Measurements from ENCODE around the gene XPO1.
"Not testable (repeated sequence)": the region's sequence is repeated elsewhere in the genome, so short reads cannot be mapped to it uniquely, and the experiment has no call there.

The XPO1 gene, protein sequence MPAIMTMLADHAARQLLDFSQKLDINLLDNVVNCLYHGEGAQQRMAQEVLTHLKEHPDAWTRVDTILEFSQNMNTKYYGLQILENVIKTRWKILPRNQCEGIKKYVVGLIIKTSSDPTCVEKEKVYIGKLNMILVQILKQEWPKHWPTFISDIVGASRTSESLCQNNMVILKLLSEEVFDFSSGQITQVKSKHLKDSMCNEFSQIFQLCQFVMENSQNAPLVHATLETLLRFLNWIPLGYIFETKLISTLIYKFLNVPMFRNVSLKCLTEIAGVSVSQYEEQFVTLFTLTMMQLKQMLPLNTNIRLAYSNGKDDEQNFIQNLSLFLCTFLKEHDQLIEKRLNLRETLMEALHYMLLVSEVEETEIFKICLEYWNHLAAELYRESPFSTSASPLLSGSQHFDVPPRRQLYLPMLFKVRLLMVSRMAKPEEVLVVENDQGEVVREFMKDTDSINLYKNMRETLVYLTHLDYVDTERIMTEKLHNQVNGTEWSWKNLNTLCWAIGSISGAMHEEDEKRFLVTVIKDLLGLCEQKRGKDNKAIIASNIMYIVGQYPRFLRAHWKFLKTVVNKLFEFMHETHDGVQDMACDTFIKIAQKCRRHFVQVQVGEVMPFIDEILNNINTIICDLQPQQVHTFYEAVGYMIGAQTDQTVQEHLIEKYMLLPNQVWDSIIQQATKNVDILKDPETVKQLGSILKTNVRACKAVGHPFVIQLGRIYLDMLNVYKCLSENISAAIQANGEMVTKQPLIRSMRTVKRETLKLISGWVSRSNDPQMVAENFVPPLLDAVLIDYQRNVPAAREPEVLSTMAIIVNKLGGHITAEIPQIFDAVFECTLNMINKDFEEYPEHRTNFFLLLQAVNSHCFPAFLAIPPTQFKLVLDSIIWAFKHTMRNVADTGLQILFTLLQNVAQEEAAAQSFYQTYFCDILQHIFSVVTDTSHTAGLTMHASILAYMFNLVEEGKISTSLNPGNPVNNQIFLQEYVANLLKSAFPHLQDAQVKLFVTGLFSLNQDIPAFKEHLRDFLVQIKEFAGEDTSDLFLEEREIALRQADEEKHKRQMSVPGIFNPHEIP (N-terminal part only)

DNA sequence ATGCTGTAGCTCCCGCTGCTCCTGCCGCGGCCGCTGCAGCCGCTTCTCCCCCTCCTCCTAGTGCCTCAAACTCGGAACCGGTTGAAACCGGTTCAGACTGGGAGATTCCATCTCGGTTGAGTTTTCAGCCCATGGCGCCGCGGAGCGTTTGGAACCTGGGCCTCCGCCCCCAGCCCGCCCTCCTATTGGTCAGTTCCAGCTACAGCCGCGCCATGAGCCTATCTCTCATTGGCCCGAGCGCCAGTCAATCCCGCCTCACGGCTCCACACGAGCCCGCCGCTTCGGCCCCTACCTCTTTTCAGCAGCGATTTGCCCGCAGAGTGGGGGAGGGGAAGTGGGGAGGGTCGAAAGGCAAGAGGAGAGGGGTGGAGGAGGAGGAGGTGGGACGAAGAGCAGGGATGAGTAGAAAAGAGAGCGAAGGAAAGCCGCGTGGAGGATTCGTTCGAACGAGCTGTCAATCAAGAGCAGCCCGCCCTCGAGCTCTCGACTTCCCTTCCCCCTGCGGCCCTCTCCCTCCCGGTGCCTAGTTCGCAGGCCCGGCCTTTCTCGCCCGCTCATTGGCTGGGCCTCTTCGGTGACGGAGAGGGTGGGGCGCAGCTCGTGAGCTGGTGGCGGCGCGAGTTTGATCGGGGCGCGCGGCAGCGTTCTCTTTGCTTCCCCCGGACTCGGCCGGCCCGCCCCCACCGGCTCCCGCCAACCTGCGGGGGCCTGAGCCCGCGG, at the start of gene XPO1:
XPO1 (minus strand) TSS at position 157 of the 720 bp plus-strand sequence. CDS start 4,459 bp downstream, outside the sequence.
- Histone ChIP-seq H3K36me3 (ENCODE audit: insufficient read depth, low read length) (no peaks in the 10 kb centered on the region), H3K4me1 (ENCODE audit: insufficient read depth, low read length) (peaks cover 28% of the 10 kb centered on the region), H3K27ac (ENCODE audit: low read depth, low read length) (peak within 1 kb of the TSS; percentile 97), H3K9me3 (ENCODE audit: low read length) (no peaks in the 10 kb centered on the region), H3K4me3 (ENCODE audit: low read depth in 1 of 2, low read length in 2 of 2) (peak within 1 kb of the TSS; percentile 70 to 88), H3K9ac (ENCODE audit: low read length) (peak within 1 kb of the TSS; percentile 71), H3K27me3 (ENCODE audit: control insufficient read depth in 1 of 2, insufficient read depth in 2 of 2, low read length in 2 of 2) (no peaks in the 10 kb centered on the region)

- H3K4me3 ChIP-seq (ENCODE audit: low read depth in 1 of 2, low read length in 2 of 2); H3K9me3 ChIP-seq (ENCODE audit: low read length); H3K27ac ChIP-seq (ENCODE audit: low read depth, low read length); H3K9ac ChIP-seq (ENCODE audit: low read length); H3K4me1 ChIP-seq (ENCODE audit: insufficient read depth, low read length); H3K27me3 ChIP-seq (ENCODE audit: control insufficient read depth in 1 of 2, insufficient read depth in 2 of 2, low read length in 2 of 2); H3K36me3 ChIP-seq (ENCODE audit: insufficient read depth, low read length): not testable (repeated sequence)
Observed at GRCh38 chr2:61586928-61587327, 48.8 kb upstream of the XPO1 start.

DNA sequence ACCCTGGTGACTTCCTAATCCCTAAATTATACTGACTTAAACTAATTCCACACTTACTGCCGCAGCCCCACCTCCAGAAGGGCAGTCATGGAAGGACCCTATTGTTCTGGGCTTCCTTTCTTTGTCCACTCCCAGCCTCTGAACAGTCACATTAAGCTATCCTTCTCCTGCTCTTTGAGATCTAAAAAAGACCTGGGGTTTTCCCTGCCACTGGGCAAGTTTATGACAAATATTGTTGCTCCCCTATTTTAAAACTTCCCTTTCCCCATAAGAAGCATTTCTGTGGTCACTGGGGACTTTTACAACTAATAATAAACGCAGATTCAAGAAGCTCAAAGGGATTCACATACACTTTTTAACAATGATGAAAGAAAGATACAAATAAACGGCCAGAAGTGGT, 47.2 kb upstream of the XPO1 start:
- Histone ChIP-seq H3K27ac (ENCODE audit: low read depth, low read length) (no peak overlapping the region), H3K36me3 (ENCODE audit: insufficient read depth, low read length) (no peaks in the 10 kb centered on the region), H3K9me3 (ENCODE audit: low read length) (no peaks in the 10 kb centered on the region), H3K9ac (ENCODE audit: low read length) (no peak overlapping the region), H3K4me3 (ENCODE audit: low read depth in 1 of 2, low read length in 2 of 2) (no peak overlapping the region), H3K4me1 (ENCODE audit: insufficient read depth, low read length) (no peaks in the 10 kb centered on the region), H3K27me3 (ENCODE audit: control insufficient read depth in 1 of 2, insufficient read depth in 2 of 2, low read length in 2 of 2) (no peaks in the 10 kb centered on the region)

GRCh38 chr2:61584368-61584767, 46.2 kb upstream of the XPO1 start:
- not testable (repeated sequence) for H3K4me3 ChIP-seq (ENCODE audit: low read depth in 1 of 2, low read length in 2 of 2); H3K36me3 ChIP-seq (ENCODE audit: insufficient read depth, low read length); H3K27ac ChIP-seq (ENCODE audit: low read depth, low read length); H3K9me3 ChIP-seq (ENCODE audit: low read length); H3K9ac ChIP-seq (ENCODE audit: low read length); H3K27me3 ChIP-seq (ENCODE audit: control insufficient read depth in 1 of 2, insufficient read depth in 2 of 2, low read length in 2 of 2); H3K4me1 ChIP-seq (ENCODE audit: insufficient read depth, low read length)

GRCh38 chr2:61582165-61582564, 44.0 kb upstream of the XPO1 start:
- H3K4me1 ChIP-seq (ENCODE audit: insufficient read depth, low read length): no peaks in the 10 kb centered on the region
- no peaks in the 10 kb centered on the region for H3K9me3 ChIP-seq (ENCODE audit: low read length)
- H3K9ac ChIP-seq (ENCODE audit: low read length): no peak overlapping the region
- H3K4me3 ChIP-seq (ENCODE audit: low read depth in 1 of 2, low read length in 2 of 2): no peak overlapping the region
- H3K27me3 ChIP-seq (ENCODE audit: control insufficient read depth in 1 of 2, insufficient read depth in 2 of 2, low read length in 2 of 2): no peaks in the 10 kb centered on the region
- H3K27ac ChIP-seq (ENCODE audit: low read depth, low read length): no peak overlapping the region
- H3K36me3 ChIP-seq (ENCODE audit: insufficient read depth, low read length): no peaks in the 10 kb centered on the region

DNA sequence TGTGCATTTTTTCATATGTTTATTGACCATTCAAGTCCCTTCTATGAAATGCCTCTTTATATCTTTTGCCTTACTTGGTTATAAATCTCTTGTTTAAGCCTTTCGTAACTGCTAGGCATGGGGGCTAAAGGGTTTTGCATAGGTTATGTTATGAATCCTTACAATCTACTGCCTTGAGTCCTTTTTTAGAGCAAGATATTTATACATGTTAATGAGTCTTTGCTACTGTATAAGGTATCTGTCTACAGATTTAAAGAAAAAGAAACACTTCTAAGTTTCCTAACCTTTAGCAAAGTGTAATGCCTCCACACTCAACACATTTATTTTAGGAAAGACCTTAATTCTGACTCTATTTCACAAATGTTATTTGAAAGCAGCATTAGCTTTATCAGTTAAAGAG, 43.6 kb upstream of the XPO1 start:
- no peaks in the 10 kb centered on the region for H3K9me3 ChIP-seq (ENCODE audit: low read length)
- no peaks in the 10 kb centered on the region for H3K4me1 ChIP-seq (ENCODE audit: insufficient read depth, low read length)
- no peak overlapping the region for H3K9ac ChIP-seq (ENCODE audit: low read length)
- no peaks in the 10 kb centered on the region for H3K36me3 ChIP-seq (ENCODE audit: insufficient read depth, low read length)
- H3K27me3 ChIP-seq (ENCODE audit: control insufficient read depth in 1 of 2, insufficient read depth in 2 of 2, low read length in 2 of 2): no peaks in the 10 kb centered on the region
- H3K27ac ChIP-seq (ENCODE audit: low read depth, low read length): no peak overlapping the region
- H3K4me3 ChIP-seq (ENCODE audit: low read depth in 1 of 2, low read length in 2 of 2): no peak overlapping the region

DNA sequence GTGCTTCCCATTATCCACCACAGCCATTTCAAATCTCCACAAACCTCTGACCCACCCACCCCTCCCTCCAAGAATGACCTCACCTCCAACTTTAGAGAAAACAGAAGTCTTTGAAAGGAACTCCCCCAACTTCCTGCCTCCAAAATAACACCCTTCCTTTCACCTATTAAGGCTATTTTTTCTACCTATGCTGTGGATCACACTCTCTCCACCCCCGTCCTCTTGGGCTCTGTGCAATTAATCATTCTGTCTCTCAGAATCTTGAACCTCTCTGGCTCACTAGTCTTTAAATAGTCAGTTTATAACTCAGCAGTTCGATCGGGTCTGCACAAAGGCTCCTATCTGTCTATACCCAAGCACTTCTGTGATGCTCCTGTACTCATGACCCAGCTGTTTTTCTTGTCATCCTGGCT, 37.3 kb upstream of the XPO1 start:
- H3K36me3 ChIP-seq (ENCODE audit: insufficient read depth, low read length): no peaks in the 10 kb centered on the region
- no peak overlapping the region for H3K9ac ChIP-seq (ENCODE audit: low read length)
- H3K27ac ChIP-seq (ENCODE audit: low read depth, low read length): no peak overlapping the region
- H3K4me1 ChIP-seq (ENCODE audit: insufficient read depth, low read length): no peaks in the 10 kb centered on the region
- H3K9me3 ChIP-seq (ENCODE audit: low read length): no peaks in the 10 kb centered on the region
- H3K4me3 ChIP-seq (ENCODE audit: low read depth in 1 of 2, low read length in 2 of 2): no peak overlapping the region
- H3K27me3 ChIP-seq (ENCODE audit: control insufficient read depth in 1 of 2, insufficient read depth in 2 of 2, low read length in 2 of 2): no peaks in the 10 kb centered on the region

DNA sequence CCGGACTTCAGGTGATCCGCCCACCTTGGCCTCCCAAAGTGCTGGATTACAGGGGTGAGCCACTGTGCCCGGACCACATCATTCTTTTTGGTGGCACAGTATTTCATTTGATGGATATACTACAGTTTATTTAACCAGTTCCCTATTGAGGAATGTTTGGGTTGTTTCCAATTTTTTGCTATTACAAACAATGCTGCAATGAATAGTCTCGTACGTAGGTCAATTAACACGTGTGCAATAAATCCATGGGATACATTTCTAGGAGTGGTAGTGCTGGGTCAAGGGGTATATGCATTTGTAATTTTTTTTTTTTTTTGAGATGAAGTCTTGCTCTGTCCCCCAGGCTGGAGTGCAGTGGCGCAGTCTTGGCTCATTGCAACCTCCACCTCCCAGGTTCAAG, 28.4 kb upstream of the XPO1 start:
- H3K36me3 ChIP-seq (ENCODE audit: insufficient read depth, low read length): no peaks in the 10 kb centered on the region

GRCh38 chr2:61562615-61563014, 24.5 kb upstream of the XPO1 start:
- no peaks in the 10 kb centered on the region for H3K27me3 ChIP-seq (ENCODE audit: control insufficient read depth in 1 of 2, insufficient read depth in 2 of 2, low read length in 2 of 2)
- no peak overlapping the region for H3K27ac ChIP-seq (ENCODE audit: low read depth, low read length)
- no peaks in the 10 kb centered on the region for H3K4me1 ChIP-seq (ENCODE audit: insufficient read depth, low read length)
- H3K9ac ChIP-seq (ENCODE audit: low read length): no peak overlapping the region
- H3K4me3 ChIP-seq (ENCODE audit: low read depth in 1 of 2, low read length in 2 of 2): no peak overlapping the region
- H3K9me3 ChIP-seq (ENCODE audit: low read length): no peaks in the 10 kb centered on the region
- no peaks in the 10 kb centered on the region for H3K36me3 ChIP-seq (ENCODE audit: insufficient read depth, low read length)

More for the DNA sequence above, 28.4 kb upstream of the XPO1 start:
- Histone ChIP-seq H3K27ac (ENCODE audit: low read depth, low read length) (no peak overlapping the region), H3K4me3 (ENCODE audit: low read depth in 1 of 2, low read length in 2 of 2) (no peak overlapping the region), H3K27me3 (ENCODE audit: control insufficient read depth in 1 of 2, insufficient read depth in 2 of 2, low read length in 2 of 2) (no peaks in the 10 kb centered on the region), H3K4me1 (ENCODE audit: insufficient read depth, low read length) (no peaks in the 10 kb centered on the region), H3K9me3 (ENCODE audit: low read length) (no peaks in the 10 kb centered on the region), H3K9ac (ENCODE audit: low read length) (no peak overlapping the region)

DNA sequence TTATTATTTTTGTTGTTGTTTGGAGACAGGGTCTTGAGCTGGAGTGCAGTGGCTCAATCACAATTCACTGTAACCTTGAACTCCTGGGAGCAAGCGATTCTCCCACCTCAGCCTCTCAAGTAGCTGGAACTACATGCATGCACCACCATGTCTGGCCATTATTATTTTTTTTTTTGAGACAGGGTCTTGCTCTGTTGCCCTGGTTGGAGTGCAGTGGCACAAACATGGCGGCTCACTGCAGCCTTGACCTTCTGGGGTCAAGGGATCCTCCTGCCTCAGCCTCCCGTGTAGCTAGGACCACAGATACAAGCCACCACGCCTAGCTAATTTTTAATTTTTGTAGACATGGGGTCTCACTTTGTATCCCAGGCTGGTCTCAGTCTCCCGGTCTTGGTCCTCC, 20.0 kb upstream of the XPO1 start:
- H3K27me3 ChIP-seq (ENCODE audit: control insufficient read depth in 1 of 2, insufficient read depth in 2 of 2, low read length in 2 of 2): no peaks in the 10 kb centered on the region
- no peak overlapping the region for H3K4me3 ChIP-seq (ENCODE audit: low read depth in 1 of 2, low read length in 2 of 2)
- no peaks in the 10 kb centered on the region for H3K9me3 ChIP-seq (ENCODE audit: low read length)
- no peaks in the 10 kb centered on the region for H3K4me1 ChIP-seq (ENCODE audit: insufficient read depth, low read length)
- H3K9ac ChIP-seq (ENCODE audit: low read length): no peak overlapping the region
- no peaks in the 10 kb centered on the region for H3K36me3 ChIP-seq (ENCODE audit: insufficient read depth, low read length)
- H3K27ac ChIP-seq (ENCODE audit: low read depth, low read length): no peak overlapping the region

DNA sequence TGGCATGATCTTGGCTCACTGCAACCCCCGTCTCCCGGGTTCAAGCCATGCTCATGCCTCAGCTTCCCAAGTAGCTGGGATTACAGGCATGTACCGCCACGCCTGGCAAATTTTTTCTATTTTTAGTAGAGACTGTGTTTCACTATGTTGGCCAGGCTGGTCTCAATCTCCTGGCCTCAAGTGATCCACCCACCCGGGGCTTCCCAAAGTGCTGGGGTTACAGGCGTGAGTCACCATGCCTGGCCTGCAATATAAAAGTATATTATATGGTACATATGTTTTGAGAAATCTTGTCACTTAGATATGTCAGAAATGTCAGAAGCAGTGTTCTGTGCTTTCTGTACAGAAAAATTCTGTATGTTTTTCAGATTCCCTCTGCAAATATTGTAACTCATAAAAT, 19.2 kb upstream of the XPO1 start:
- no peaks in the 10 kb centered on the region for H3K9me3 ChIP-seq (ENCODE audit: low read length)
- H3K36me3 ChIP-seq (ENCODE audit: insufficient read depth, low read length): no peaks in the 10 kb centered on the region
- H3K27ac ChIP-seq (ENCODE audit: low read depth, low read length): no peak overlapping the region
- H3K4me1 ChIP-seq (ENCODE audit: insufficient read depth, low read length): no peaks in the 10 kb centered on the region
- no peaks in the 10 kb centered on the region for H3K27me3 ChIP-seq (ENCODE audit: control insufficient read depth in 1 of 2, insufficient read depth in 2 of 2, low read length in 2 of 2)
- no peak overlapping the region for H3K9ac ChIP-seq (ENCODE audit: low read length)
- H3K4me3 ChIP-seq (ENCODE audit: low read depth in 1 of 2, low read length in 2 of 2): no peak overlapping the region
